H1 (cell line): ENCODE results near the gene DENND4C. TPM values are rescaled to one million over a fixed set of nuclear protein-coding genes. Genes with fewer than 3 reads are reported as not detected.

Experiments used
- CTCF ChIA-PET: fragments of 300-600 bp; sonication (Branson Sonifier 250); formaldehyde crosslinking; loops from one replicate; lab custom pipeline; 2021; ENCODE audit not compliant: partially characterized antibody; lab: Charles Lee
- POLR2A ChIA-PET: fragments of 300-600 bp; sonication (Branson Sonifier 250); formaldehyde crosslinking; loops from one replicate; lab custom pipeline; 2021; ENCODE audit warnings: inconsistent platforms; ENCODE audit not compliant: partially characterized antibody; lab: Charles Lee
- DNase-seq, 2 experiments: peaks; one replicate each; pipeline versions ENCODE4 v3.0.0 to v3.0.0-alpha.2; 2010 to 2022; ENCODE audit warnings: low spot score in 2 of 2, low read depth in 1 of 2, mixed read lengths in 1 of 2
- FAIRE-seq: peaks from 2 replicates; lab custom pipeline; 2011; peaks lifted over from hg19 to GRCh38; lab: Jason Lieb, UNC
- H2AFZ ChIP-seq: 2 replicates; pipeline ENCODE4 v1.8.1; 2012; ENCODE audit warnings: low read length, inconsistent platforms
- H2AK5ac ChIP-seq: 2 replicates; pipeline ENCODE4 v1.6.1; 2013; ENCODE audit warnings: low read depth, low read length
- H2BK120ac ChIP-seq: replicated peaks from 2 replicates; pipeline ENCODE3; 2013; ENCODE audit warnings: low read depth, low read length, inconsistent platforms
- H2BK12ac ChIP-seq: 2 replicates; pipeline ENCODE4 v1.6.1; 2013; ENCODE audit warnings: low read depth, low read length
- H2BK15ac ChIP-seq: 2 replicates; pipeline ENCODE4 v1.6.1; 2013; ENCODE audit warnings: low read length
- H2BK20ac ChIP-seq: 2 replicates; pipeline ENCODE4 v1.6.1; 2013; ENCODE audit warnings: low read length
- H2BK5ac ChIP-seq: 2 replicates; pipeline ENCODE4 v1.6.1; 2013; ENCODE audit warnings: low read depth, low read length
- H3K14ac ChIP-seq: 2 replicates; pipeline ENCODE4 v1.6.1; 2013; ENCODE audit warnings: inconsistent platforms; ENCODE audit not compliant: insufficient read length
- H3K18ac ChIP-seq: 2 replicates; pipeline ENCODE4 v1.6.1; 2013; ENCODE audit warnings: low read length; ENCODE audit errors: extremely low read depth
- H3K23ac ChIP-seq: 2 replicates; pipeline ENCODE4 v1.6.1; 2013; ENCODE audit warnings: inconsistent platforms; ENCODE audit not compliant: insufficient read length
- H3K23me2 ChIP-seq: 2 replicates; pipeline ENCODE4 v1.6.1; 2013; ENCODE audit warnings: low read depth, low read length
- H3K27ac ChIP-seq: 2 replicates; pipeline ENCODE4 v1.6.1; 2011; ENCODE audit warnings: low read depth, low read length, inconsistent platforms
- H3K27me3 ChIP-seq, 4 experiments: replicated peaks in 1 of 4; 1 replicate in 1 of 4; 2 replicates in 3 of 4; pipeline versions ENCODE4 v1.6.1 to v1.8.1; 2011 to 2013; ENCODE audit warnings: low read length in 3 of 4, mild to moderate bottlenecking in 3 of 4, inconsistent platforms in 2 of 4, mixed read lengths in 2 of 4, moderate library complexity in 1 of 4; ENCODE audit not compliant: control insufficient read depth in 3 of 4, insufficient read depth in 3 of 4; ENCODE audit errors: extremely low read depth in 1 of 4
- H3K36me3 ChIP-seq, 4 experiments: 2 replicates each; pipeline versions ENCODE4 v1.6.1 to v1.8.1; 2011 to 2013; ENCODE audit warnings: mild to moderate bottlenecking in 4 of 4, low read length in 3 of 4, moderate library complexity in 2 of 4, control low read depth in 1 of 4, inconsistent platforms in 1 of 4; ENCODE audit not compliant: insufficient read depth in 4 of 4, control insufficient read depth in 2 of 4
- H3K4ac ChIP-seq: replicated peaks from 2 replicates; pipeline ENCODE3; 2013; ENCODE audit warnings: low read length, low read depth, mixed read lengths, inconsistent platforms; ENCODE audit not compliant: insufficient read length
- H3K4me1 ChIP-seq, 4 experiments: replicated peaks in 1 of 4; 1 replicate in 1 of 4; 2 replicates in 3 of 4; pipeline versions ENCODE4 v1.6.1 to v1.8.1; 2011 to 2013; ENCODE audit warnings: low read length in 3 of 4, inconsistent platforms in 2 of 4, mixed read lengths in 1 of 4; ENCODE audit not compliant: insufficient read depth in 4 of 4, control insufficient read depth in 3 of 4
- H3K4me2 ChIP-seq, 2 experiments: 2 replicates each; pipeline versions ENCODE4 v1.6.1 to v1.8.1; 2011 to 2013; ENCODE audit warnings: low read depth in 2 of 2, low read length in 2 of 2, control low read depth in 1 of 2, inconsistent platforms in 1 of 2, mild to moderate bottlenecking in 1 of 2; ENCODE audit not compliant: insufficient read depth in 1 of 2
- H3K4me3 ChIP-seq, 4 experiments: fragments of 200-600, 300-600 bp in 1 of 4; sonication (generic), shearing (Covaris generic), sonication (Bioruptor Twin) in 1 of 4; 2 replicates each; pipeline versions ENCODE4 v1.5.1 to v1.8.1; 2011 to 2016; ENCODE audit warnings: low read length in 4 of 4, low read depth in 3 of 4, control low read depth in 2 of 4, inconsistent platforms in 2 of 4, mild to moderate bottlenecking in 2 of 4, mixed read lengths in 1 of 4, moderate library complexity in 1 of 4; ENCODE audit not compliant: insufficient read depth in 2 of 4; ENCODE audit errors: extremely low read depth in 1 of 4
- H3K56ac ChIP-seq: replicated peaks from 2 replicates; pipeline ENCODE3; 2013; ENCODE audit warnings: low read depth, mild to moderate bottlenecking, mixed read lengths, low read length, inconsistent platforms; ENCODE audit not compliant: insufficient read length
- H3K79me1 ChIP-seq: 2 replicates; pipeline ENCODE4 v1.6.1; 2013; ENCODE audit warnings: low read depth, low read length, control low read depth
- H3K79me2 ChIP-seq, 2 experiments: 2 replicates each; pipeline versions ENCODE4 v1.6.1 to v1.8.1; 2012 to 2013; ENCODE audit warnings: low read length in 2 of 2, mild to moderate bottlenecking in 2 of 2, inconsistent platforms in 1 of 2; ENCODE audit not compliant: insufficient read depth in 2 of 2, control insufficient read depth in 1 of 2
- H3K9ac ChIP-seq, 4 experiments: replicated peaks in 1 of 4; 1 replicate in 1 of 4; 2 replicates in 3 of 4; pipeline versions ENCODE4 v1.6.1 to v1.8.1; 2011 to 2013; ENCODE audit warnings: low read depth in 3 of 4, low read length in 3 of 4, control low read depth in 2 of 4, mild to moderate bottlenecking in 2 of 4, moderate library complexity in 2 of 4, inconsistent platforms in 1 of 4; ENCODE audit errors: extremely low read depth in 1 of 4
- H3K9me3 ChIP-seq, 2 experiments: 2 replicates each; pipeline versions ENCODE4 v1.6.1 to v1.8.1; 2012 to 2013; ENCODE audit warnings: mild to moderate bottlenecking in 2 of 2, moderate library complexity in 2 of 2, control low read depth in 1 of 2, inconsistent platforms in 1 of 2, low read depth in 1 of 2, low read length in 1 of 2, mixed read lengths in 1 of 2; ENCODE audit not compliant: insufficient read depth in 2 of 2
- H4K20me1 ChIP-seq, 2 experiments: replicated peaks in 1 of 2; 2 replicates each; pipeline versions ENCODE3 to v1.8.1; 2011 to 2013; ENCODE audit warnings: inconsistent platforms in 2 of 2, low read length in 2 of 2, mild to moderate bottlenecking in 1 of 2; ENCODE audit not compliant: insufficient read depth in 2 of 2, control insufficient read depth in 1 of 2
- H4K5ac ChIP-seq: 2 replicates; pipeline ENCODE4 v1.6.1; 2013; ENCODE audit warnings: low read length, low read depth, mixed read lengths, inconsistent platforms; ENCODE audit not compliant: insufficient read length
- H4K8ac ChIP-seq: 2 replicates; pipeline ENCODE4 v1.8.0; 2013; ENCODE audit warnings: mild to moderate bottlenecking, moderate library complexity, low read length, inconsistent platforms; ENCODE audit not compliant: insufficient read depth; ENCODE audit errors: extremely low read depth
- H4K91ac ChIP-seq: replicated peaks from 2 replicates; pipeline ENCODE3; 2013; ENCODE audit warnings: low read length, mixed read lengths, inconsistent platforms; ENCODE audit not compliant: insufficient read length
- CTCF ChIP-seq, 3 experiments: IDR thresholded peaks; 1 replicate in 2 of 3; 2 replicates in 1 of 3; pipeline versions ENCODE4 v1.5.1 to v1.6.1; 2011; ENCODE audit warnings: low read length in 3 of 3, mild to moderate bottlenecking in 3 of 3, inconsistent platforms in 2 of 3, low read depth in 1 of 3, moderate library complexity in 1 of 3; ENCODE audit not compliant: insufficient read depth in 1 of 3; ENCODE audit errors: control extremely low read depth in 1 of 3
- TCF12 ChIP-seq: IDR thresholded peaks from 2 replicates; pipeline ENCODE4 v1.6.1; 2011; ENCODE audit warnings: low read depth, mild to moderate bottlenecking, low read length
- WGBS, 2 experiments: shearing (Covaris generic) in 1 of 2; methylation state at CpG; one replicate each; pipeline versions ENCODE4 v1.1.6 to v1.1.7; 2013 to 2015; ENCODE audit warnings: low lambda C conversion rate in 2 of 2, mixed read lengths in 2 of 2, inconsistent platforms in 1 of 2, low coverage in 1 of 2, missing lambda C conversion rate in 1 of 2; ENCODE audit not compliant: insufficient replicate concordance in 2 of 2, insufficient coverage in 1 of 2, insufficient read length in 1 of 2; ENCODE audit errors: extremely low coverage in 1 of 2, missing lambda C conversion rate in 1 of 2; 5-methylcytosine and 5-hydroxymethylcytosine counted together
- polyA plus RNA-seq, 7 experiments: library from polyadenylated mRNA; depleted of rRNA in 3 of 7; stranded (reverse) in 5 of 7; unstranded in 2 of 7; fragments of >200 nt in 5 of 7; fragments of 200-250 nt in 2 of 7; gene quantifications; 1 replicate in 5 of 7; 2 replicates in 1 of 7; 4 replicates in 1 of 7; pipeline versions ENCODE4 v1.2.1 to v1.2.3, GENCODE V29; 2011 to 2013; ENCODE audit warnings: missing spikeins in 2 of 7, mixed read lengths in 2 of 7
- total RNA-seq: library from RNA; stranded (reverse); fragmentation: NEBNext Ultra II Directional; extraction: Animal tissue kit (Norgen Biotek cat#: 25700); gene quantifications from 2 replicates; pipeline ENCODE4 v1.2.1, GENCODE V29; 2021

DENND4C gene
- total and polyA plus RNA-seq, 2 of the 8 experiments (the other 6 are each of a cell fraction or from before 2014, with no cell fraction given): 6.9 to 18.9 TPM

- no peak overlapping the region for H2BK12ac ChIP-seq
- no peaks in the 10 kb centered on the region for H3K4me1 ChIP-seq
- H3K56ac ChIP-seq: no peak overlapping the region
- no peak overlapping the region for H3K18ac ChIP-seq
- POLR2A ChIA-PET: interaction anchor here (0.6 to 3.8 kb wide), 6 partner anchors 7 to 141 kb away, joined by 4 to 30 read pairs (median 4); partner anchors contain the start of genes DENND4C and RPS6
- H4K20me1 ChIP-seq: peaks cover 0 to 2% of the 10 kb centered on the region in 2 experiments
- H4K91ac ChIP-seq: no peak overlapping the region
- no peak overlapping the region for H3K23ac ChIP-seq
- WGBS, 2 experiments: 89% methylated on average over 5 of the region's 5 CpGs; no CpG with 5 or more reads in 1 of the 2 experiments
- H3K9ac ChIP-seq: no peak overlapping the region
- H2BK15ac ChIP-seq: no peak overlapping the region
- no peak for TF ChIP-seq TCF12
- peak in 1 of 3 experiments; percentile 14; a peak in 2 of 4 replicates for TF ChIP-seq CTCF (IDR thresholded peaks at IDR 0.05; ENCODE audit: control extremely low read depth in 1 of 3, insufficient read depth in 1 of 3, low read depth in 1 of 3, low read length in 3 of 3)
- no peak overlapping the region for H2BK5ac ChIP-seq
- H2AK5ac ChIP-seq: no peak overlapping the region
- no peak overlapping the region for H2BK20ac ChIP-seq
- no peak overlapping the region for H3K4me2 ChIP-seq
- DNase-seq: no peak
- H2AFZ ChIP-seq: no peak overlapping the region
- no peak overlapping the region for H2BK120ac ChIP-seq
- peak; percentile 42 for FAIRE-seq
- H3K9me3 ChIP-seq: no peaks in the 10 kb centered on the region
- no peaks in the 10 kb centered on the region for H3K27me3 ChIP-seq
- H3K4me3 ChIP-seq: no peak overlapping the region
- no peak overlapping the region for H3K14ac ChIP-seq
- no peaks in the 10 kb centered on the region for H3K79me1 ChIP-seq
- CTCF ChIA-PET: no interaction called here
- H4K5ac ChIP-seq: no peak overlapping the region
- no peaks in the 10 kb centered on the region for H3K23me2 ChIP-seq
- no peak overlapping the region for H3K4ac ChIP-seq
- peaks cover 0 to 1% of the 10 kb centered on the region in 2 experiments; a peak in 1 of 4 replicates for H3K79me2 ChIP-seq
- H3K36me3 ChIP-seq: peaks cover 5 to 64% (median 30%) of the 10 kb centered on the region in 4 experiments; a peak in 7 of 8 replicates
- no peak overlapping the region for H3K27ac ChIP-seq
- H4K8ac ChIP-seq: no peak overlapping the region
Measured at GRCh38 chr9:19371942-19372341, 141.4 kb downstream of the DENND4C start.
